Epithelial cell of proximal tubule (primary cell): ENCODE results near the gene TIPIN. TPM values are rescaled to one million over a fixed set of nuclear protein-coding genes. Genes with fewer than 3 reads are reported as not detected.

Experiments
- DNase-seq: peaks from one replicate; pipeline ENCODE4 v3.0.0-alpha.2; 2011; ENCODE audit warnings: low read depth
- H3K4me3 ChIP-seq: 2 replicates; pipeline ENCODE4 v1.5.1; 2011; ENCODE audit warnings: low read depth, mild to moderate bottlenecking, low read length
- total RNA-seq: library from RNA; depleted of rRNA; stranded (reverse); fragments of >200 nt; gene quantifications from 2 replicates; pipeline ENCODE4 v1.2.3, GENCODE V29; 2015
- TF ChIP-seq, protein P1 (sequence below): conservative IDR thresholded peaks from 2 replicates; pipeline ENCODE4 v1.5.1; 2012; ENCODE audit warnings: low read depth, mild to moderate bottlenecking, low read length

TIPIN gene, protein sequence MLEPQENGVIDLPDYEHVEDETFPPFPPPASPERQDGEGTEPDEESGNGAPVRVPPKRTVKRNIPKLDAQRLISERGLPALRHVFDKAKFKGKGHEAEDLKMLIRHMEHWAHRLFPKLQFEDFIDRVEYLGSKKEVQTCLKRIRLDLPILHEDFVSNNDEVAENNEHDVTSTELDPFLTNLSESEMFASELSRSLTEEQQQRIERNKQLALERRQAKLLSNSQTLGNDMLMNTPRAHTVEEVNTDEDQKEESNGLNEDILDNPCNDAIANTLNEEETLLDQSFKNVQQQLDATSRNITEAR
- total RNA-seq = 6.8 and 16.8 TPM in 2 replicates

DNA sequence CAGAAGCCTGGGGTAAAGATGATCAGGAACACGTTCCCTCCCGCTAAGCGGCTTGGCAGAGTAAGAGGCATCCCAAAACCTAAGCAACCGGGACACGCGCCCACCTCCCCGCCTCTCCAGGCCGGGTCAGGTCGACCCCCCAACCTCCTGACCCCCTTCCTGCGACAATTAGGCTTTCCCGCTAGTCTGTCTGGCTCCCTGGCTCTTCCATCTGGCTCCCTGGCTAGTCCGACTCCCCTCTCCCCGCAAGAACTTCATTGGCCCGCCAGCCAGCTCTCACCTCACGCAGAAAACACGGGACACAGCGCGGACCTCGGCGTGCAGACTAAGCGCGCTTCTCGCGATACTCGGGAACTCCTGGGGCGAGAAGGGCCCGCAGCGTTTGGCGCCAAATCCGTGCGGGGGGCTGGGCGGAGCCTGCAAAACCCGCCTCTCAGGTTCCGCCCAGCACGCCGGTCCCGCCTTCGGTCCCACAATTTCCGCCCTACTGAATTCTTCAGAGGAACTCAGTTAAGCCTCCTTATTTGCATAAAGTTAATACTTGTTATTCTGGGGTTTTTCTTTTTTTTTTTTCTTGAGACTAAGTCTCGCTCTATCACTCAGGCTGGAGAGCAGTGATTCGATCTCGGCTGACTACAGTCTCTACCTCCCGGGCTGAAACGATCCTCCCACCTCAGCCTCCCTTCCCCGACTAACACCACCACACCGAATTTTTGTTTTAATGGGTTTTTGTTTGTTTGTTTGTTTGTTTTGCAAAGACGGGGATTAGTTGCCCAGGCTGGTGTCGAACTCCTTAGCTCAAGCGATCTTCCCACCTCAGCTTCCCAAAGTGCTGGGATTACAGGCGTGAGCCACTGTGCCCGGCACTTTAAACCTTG is at the start of gene TIPIN:
Gene TIPIN (minus strand): TSS at position 327 of the 878 bp plus-strand sequence. CDS start 3,738 bp downstream, outside the sequence.
- TF ChIP-seq, protein P1, sequence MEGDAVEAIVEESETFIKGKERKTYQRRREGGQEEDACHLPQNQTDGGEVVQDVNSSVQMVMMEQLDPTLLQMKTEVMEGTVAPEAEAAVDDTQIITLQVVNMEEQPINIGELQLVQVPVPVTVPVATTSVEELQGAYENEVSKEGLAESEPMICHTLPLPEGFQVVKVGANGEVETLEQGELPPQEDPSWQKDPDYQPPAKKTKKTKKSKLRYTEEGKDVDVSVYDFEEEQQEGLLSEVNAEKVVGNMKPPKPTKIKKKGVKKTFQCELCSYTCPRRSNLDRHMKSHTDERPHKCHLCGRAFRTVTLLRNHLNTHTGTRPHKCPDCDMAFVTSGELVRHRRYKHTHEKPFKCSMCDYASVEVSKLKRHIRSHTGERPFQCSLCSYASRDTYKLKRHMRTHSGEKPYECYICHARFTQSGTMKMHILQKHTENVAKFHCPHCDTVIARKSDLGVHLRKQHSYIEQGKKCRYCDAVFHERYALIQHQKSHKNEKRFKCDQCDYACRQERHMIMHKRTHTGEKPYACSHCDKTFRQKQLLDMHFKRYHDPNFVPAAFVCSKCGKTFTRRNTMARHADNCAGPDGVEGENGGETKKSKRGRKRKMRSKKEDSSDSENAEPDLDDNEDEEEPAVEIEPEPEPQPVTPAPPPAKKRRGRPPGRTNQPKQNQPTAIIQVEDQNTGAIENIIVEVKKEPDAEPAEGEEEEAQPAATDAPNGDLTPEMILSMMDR = no peak
- peak within 1 kb of the TSS; percentile 69 for H3K4me3 ChIP-seq
- DNase-seq = peak; percentile 57

DNA sequence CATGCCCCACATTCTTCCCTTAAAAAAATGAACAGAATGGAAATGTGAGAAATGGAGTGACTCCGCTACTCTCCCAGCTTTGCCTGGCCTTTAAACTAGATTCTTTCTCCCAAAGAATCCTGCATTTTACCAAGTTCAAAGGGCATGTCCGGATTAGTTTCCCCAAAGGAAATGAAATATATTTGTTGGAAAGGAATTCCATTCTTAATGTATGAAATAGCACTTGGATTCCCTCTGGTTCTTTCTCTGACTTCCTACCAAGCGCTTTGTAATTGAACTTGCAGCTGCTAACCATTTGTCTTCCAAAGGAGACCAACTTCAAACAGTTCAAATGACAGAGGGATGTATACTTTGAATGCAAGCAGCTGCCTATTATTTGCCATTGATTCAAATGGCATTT is 49.1 kb upstream of the TIPIN start:
- DNase-seq = no peak
- no peak overlapping the region for H3K4me3 ChIP-seq
- TF ChIP-seq, protein P1 = no peak

DNA sequence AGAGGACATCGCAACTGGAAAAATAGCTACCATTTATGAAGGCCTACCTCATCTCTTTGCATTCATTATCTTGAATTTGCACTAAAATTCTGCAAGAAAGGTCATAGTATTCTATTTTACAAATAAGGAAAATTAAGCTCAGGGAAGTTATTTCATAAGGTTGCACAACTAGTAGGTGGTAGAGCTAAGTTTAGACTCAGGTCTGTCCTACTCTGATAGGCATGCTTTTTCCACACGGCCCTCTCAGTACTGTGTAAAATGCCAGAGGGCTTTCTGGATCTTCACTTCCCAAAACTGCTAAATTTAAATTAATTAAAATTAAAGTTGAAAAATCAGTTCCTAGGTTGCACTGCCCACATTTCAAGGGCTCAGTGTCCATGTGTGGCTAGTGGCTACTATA is 48.5 kb upstream of the TIPIN start:
- DNase-seq = no peak
- no peak overlapping the region for H3K4me3 ChIP-seq
- TF ChIP-seq, protein P1 = no peak

DNA sequence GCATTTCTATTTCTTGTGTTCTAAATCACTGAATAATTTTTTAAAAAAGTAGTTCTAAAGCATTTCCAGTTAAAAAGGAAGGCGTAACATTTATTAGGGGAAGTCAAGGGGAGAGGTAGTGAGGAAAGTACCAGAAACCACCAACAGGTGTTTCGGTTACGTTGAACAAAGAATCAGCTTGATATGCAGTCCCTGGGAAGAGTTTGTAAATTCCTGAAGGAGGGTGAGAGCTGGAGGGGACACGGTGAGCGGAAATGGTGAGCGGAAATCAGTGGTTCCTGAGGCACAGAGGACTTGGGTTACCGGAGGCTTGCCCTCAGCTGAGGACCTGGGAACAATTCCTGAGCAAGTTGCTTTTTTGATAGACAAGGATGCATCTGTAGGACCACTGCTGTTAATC is 48.0 kb upstream of the TIPIN start:
- TF ChIP-seq, protein P1 = peak; percentile 14
- DNase-seq = no peak
- no peak overlapping the region for H3K4me3 ChIP-seq

DNA sequence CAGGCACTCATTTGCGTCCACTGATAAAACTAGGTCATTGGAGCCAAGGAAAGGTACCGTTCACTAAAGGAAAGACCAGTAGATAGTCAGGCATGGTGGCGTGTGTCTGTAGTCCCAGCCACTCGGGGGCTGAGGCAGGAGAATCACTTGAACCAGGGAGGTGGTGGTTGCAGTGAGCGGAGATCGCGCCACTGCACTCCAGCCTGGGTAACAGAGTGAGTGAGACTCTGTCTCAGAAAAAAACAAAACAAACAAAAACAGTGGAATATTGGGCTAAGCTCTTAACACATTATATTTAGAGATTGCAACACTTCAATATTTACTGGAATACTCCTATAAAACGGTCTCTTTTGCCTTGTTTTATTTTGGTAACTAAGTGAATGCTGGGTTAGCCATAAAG is 47.6 kb upstream of the TIPIN start:
- TF ChIP-seq, protein P1 = no peak
- DNase-seq = no peak
- no peak overlapping the region for H3K4me3 ChIP-seq

DNA sequence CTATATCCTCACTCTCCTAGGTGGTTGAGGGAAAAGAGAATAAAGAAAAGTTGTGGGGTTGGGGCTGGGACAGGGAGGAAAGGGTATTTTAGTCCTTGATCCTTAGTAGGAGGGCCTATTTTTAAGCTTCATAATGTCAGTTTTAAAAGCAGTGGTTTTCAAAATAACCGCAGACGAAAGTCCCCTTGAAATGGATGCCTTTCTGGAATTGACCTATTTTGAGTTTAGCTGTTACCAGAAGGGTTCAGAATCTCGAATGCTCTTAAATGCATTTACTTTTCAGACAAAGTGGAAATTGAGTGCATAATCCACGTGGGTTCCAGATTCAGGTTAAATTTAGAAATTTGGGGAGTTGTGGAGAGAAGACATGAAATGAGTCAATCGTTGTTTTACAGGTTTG is 46.8 kb upstream of the TIPIN start:
- no peak for DNase-seq
- TF ChIP-seq, protein P1 = no peak
- no peak overlapping the region for H3K4me3 ChIP-seq
